ENCODE data around the gene C3orf49. TPM values are rescaled to one million over a fixed set of nuclear protein-coding genes. Genes with fewer than 3 reads are reported as not detected.

C3orf49 gene
- total RNA-seq, 1 experiment from 2014 or later: not detected

DNA sequence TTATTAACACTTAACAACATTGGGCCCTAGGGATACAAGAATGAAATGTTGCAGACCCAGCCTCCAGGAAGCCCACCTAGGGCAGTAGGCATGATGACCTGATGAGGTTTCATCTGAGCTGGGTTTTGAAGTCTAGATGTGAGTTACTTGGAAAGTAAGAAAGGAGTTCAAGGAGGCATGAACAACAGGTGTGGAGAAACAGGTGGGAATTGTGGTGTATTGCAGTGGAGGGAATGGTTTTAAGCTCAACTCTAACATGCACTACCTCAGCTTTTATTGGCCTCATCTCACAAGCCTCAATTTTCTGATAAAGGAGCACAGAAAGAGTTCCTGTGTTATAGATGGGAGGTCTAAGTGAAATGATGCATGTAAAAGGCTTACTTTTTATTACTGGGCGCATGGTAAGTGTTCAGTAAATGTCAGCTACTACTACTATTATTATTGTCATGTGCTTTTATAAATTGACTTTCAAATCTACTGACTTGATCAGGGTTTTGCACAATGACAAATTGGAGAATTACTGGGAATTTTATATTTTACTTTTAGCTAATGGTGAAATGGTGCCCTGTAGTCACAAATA, 73.8 kb downstream of the C3orf49 start:
- Histone ChIP-seq H3K27me3 (no peaks in the 10 kb centered on the region), H3K36me3 (no peaks in the 10 kb centered on the region), H3K9me3 (replicated peaks) (no peaks in the 10 kb centered on the region), H3K4me1 (no peaks in the 10 kb centered on the region), H3K4me3 (no peak overlapping the region), H3K27ac (no peak overlapping the region)
- no peak for DNase-seq

DNA sequence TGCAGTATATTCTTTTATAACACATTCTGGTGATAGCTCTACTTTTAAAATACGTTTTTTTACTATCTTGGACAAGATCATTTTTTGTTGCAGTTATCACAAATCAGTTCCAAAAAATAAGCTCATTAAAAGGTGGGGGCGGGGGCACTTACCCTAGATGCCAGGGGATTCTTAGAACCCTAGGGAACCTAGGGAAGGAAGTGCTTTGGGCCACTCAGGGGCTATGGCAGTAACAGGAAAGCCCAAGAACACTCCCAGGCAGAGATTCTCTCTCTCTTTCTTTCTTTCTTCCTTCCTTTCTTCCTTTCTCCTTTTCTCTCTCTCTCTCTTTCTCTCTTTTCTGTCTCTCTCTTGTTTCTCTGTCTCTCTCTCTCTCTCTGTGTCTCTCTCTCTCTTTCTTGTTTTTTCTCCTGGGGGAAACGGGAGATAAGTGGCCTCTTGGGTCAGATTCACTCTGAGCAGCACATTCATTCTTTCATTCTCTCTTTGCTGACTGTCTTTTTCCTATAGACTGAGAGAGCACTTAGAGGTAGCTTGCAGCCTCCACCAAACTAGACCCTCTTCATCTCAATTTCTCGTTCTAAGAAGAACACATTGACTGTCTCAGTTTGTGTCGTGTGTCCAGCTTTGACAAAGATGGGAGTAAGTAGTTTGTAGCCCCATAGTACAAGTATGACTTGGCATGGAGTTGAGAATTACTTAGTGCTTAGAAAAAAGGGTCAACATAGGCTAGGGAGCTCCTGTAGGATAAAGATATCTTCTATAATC, 76.5 kb downstream of the C3orf49 start:
- Histone ChIP-seq H3K9me3 (replicated peaks) (no peaks in the 10 kb centered on the region), H3K4me3 (no peak overlapping the region), H3K36me3 (0 out of 2 replicates have a peak, but pooled peaks cover 3% of the 10 kb centered on the region), H3K27me3 (no peaks in the 10 kb centered on the region), H3K27ac (no peak overlapping the region), H3K4me1 (no peaks in the 10 kb centered on the region)
- DNase-seq: no peak

DNA sequence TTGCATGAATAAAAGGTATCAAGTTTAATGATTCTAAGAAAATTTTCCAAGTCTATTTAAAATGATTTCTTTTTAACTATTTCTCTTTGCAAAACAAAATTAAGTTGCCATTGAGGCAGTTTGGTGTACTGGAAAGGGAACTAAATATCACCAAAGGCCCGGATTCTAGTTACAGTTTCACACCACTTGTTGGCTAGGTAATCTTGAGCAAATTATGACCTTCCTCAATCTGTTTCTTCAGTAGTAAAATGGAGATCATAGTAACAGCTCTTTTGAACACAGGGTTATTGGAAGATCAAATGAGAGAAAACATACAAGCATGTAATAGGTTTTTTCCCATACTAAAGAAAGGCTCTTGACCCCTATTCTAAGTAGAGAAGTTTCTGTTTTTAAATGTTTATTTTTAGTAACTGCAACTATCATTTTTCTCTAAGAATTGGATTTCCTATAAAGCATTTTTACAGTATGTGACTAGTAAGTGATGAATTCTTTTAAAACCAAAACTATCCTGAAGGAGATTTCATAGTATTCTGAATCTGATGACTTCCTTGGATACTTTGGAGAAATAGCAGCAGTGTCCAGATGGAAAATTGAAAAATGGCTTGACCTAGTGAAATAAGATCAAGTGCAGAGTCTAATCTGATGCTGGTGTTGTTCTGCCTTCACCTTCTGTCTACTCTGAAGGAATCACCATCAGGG, 77.4 kb downstream of the C3orf49 start:
- Histone ChIP-seq H3K9me3 (replicated peaks) (no peaks in the 10 kb centered on the region), H3K4me1 (no peaks in the 10 kb centered on the region), H3K27me3 (no peaks in the 10 kb centered on the region), H3K4me3 (no peak overlapping the region), H3K27ac (no peak overlapping the region), H3K36me3 (0 out of 2 replicates have a peak, but pooled peaks cover 3% of the 10 kb centered on the region)
- DNase-seq: no peak

Other genes with a start within 250 kb of the C3orf49 start
- not detected in 2 replicates for gene SNTN, start 166.6 kb upstream of the C3orf49 start, total RNA-seq (2014; rRNA removed; shearing (Covaris generic))
- 35.2 and 41.4 TPM in 2 replicates for gene THOC7, start 44.5 kb downstream of the C3orf49 start, total RNA-seq (2014; rRNA removed; shearing (Covaris generic))
- 7.1 and 10.4 TPM in 2 replicates for gene ATXN7, start 44.6 kb downstream of the C3orf49 start, total RNA-seq (2014; rRNA removed; shearing (Covaris generic))
- not detected in 2 replicates for gene SCAANT1, start 93.1 kb downstream of the C3orf49 start, total RNA-seq (2014; rRNA removed; shearing (Covaris generic))
- gene PSMD6, start 204.2 kb downstream of the C3orf49 start, total RNA-seq (2014; rRNA removed; shearing (Covaris generic)): 73.6 and 76.1 TPM in 2 replicates

Data from SJCRH30 (cell line).